Aorta (tissue), 5 donors: ENCODE results near the gene DENND4B. TPM values are rescaled to one million over a fixed set of nuclear protein-coding genes. Genes with fewer than 3 reads are reported as not detected.

ENCODE experiments used
- ATAC-seq: fragments of 200-7000 bp; cut with Tn5 transposase; one replicate; pipeline ENCODE4 v1.9.1; 2022; ENCODE audit warnings: moderate library complexity; ENCODE audit not compliant: low FRiP score
- DNase-seq, 2 donors: peaks; one replicate each; pipeline ENCODE4 v3.0.0-alpha.2; 2020
- H3K27ac ChIP-seq, 2 donors: one replicate each; pipeline ENCODE4 v1.5.1; 2013; ENCODE audit warnings: low read length in 2 of 2, mild to moderate bottlenecking in 2 of 2, moderate library complexity in 2 of 2, control low read depth in 1 of 2, inconsistent platforms in 1 of 2, low read depth in 1 of 2
- H3K27me3 ChIP-seq, 2 donors: one replicate each; pipeline ENCODE4 v1.6.1; 2013; ENCODE audit warnings: control low read depth in 1 of 2, low read length in 1 of 2, mild to moderate bottlenecking in 1 of 2, moderate library complexity in 1 of 2; ENCODE audit not compliant: insufficient read depth in 2 of 2, control insufficient read depth in 1 of 2
- H3K36me3 ChIP-seq, 2 donors: one replicate each; pipeline ENCODE4 v1.6.1; 2013; ENCODE audit warnings: control low read depth in 1 of 2, low read length in 1 of 2, mild to moderate bottlenecking in 1 of 2; ENCODE audit not compliant: insufficient read depth in 2 of 2, control insufficient read depth in 1 of 2
- H3K4me1 ChIP-seq, 2 donors: one replicate each; pipeline ENCODE4 v1.6.1; 2013; ENCODE audit warnings: low read length in 2 of 2, control low read depth in 1 of 2, mild to moderate bottlenecking in 1 of 2, moderate library complexity in 1 of 2; ENCODE audit not compliant: insufficient read depth in 2 of 2, control insufficient read depth in 1 of 2
- H3K4me3 ChIP-seq, 2 donors: one replicate each; pipeline ENCODE4 v1.5.1; 2013; ENCODE audit warnings: low read length in 2 of 2, control low read depth in 1 of 2, mild to moderate bottlenecking in 1 of 2
- H3K9me3 ChIP-seq: one replicate; pipeline ENCODE4 v1.6.1; 2013; ENCODE audit warnings: mild to moderate bottlenecking, low read length; ENCODE audit not compliant: control insufficient read depth
- WGBS, 2 donors: extraction: QIAGEN DNeasy Blood & Tissue Kit; methylation state at CpG; one replicate each; pipeline ENCODE4 v1.1.7; 2013; 5-methylcytosine and 5-hydroxymethylcytosine counted together
- intact Hi-C, 2 donors: fragments of 100-400 bp; cut with DNase I; formaldehyde crosslinking; loops; one replicate each; pipeline versions ENCODE4 v1.14.2 to v1.15.0; 2022
- polyA plus RNA-seq, 2 donors: library from polyadenylated mRNA; stranded (reverse); fragments of 200-250 nt; gene quantifications; one replicate each; pipeline ENCODE4 v1.2.3, GENCODE V29; 2013
- total RNA-seq, 2 donors: library from RNA; stranded (reverse); fragmentation: NEBNext Ultra II Directional; extraction: Animal tissue kit (Norgen Biotek cat#: 25700); gene quantifications; one replicate each; pipeline ENCODE4 v1.2.1, GENCODE V29; 2021
- donor health status: healthy with polysubstance abuse.
- donor health status: Bipolar disorder and iron deficiency.
- donor health status: DM: no; HTN: no; CAD: no.
- donor health status: DM: no; HTN: no; CAD: no.
- donor health status: DM: yes; HTN: yes; CAD: no.

DENND4B gene
- total and polyA plus RNA-seq, 4 donors = 6.6 to 94.7 (median 40.1) TPM

GRCh38 chr1:153957744-153958110 is 11.2 kb upstream of the DENND4B start:
- ATAC-seq (peak; percentile 4), DNase-seq (no peak)
- H3K4me3 ChIP-seq = peak overlapping the region; percentile 68 to 89
- intact Hi-C loops = no loop called here
- no peaks in the 10 kb centered on the region for H3K9me3 ChIP-seq
- 0% methylated on average over 13 of the region's 13 CpGs for WGBS, 2 donors
- H3K36me3 ChIP-seq = peaks cover 0 to 3% of the 10 kb centered on the region in 2 donors
- H3K27ac ChIP-seq = no peak overlapping the region
- H3K4me1 ChIP-seq = peaks cover 0 to 2% of the 10 kb centered on the region in 2 donors
- no peaks in the 10 kb centered on the region for H3K27me3 ChIP-seq

- Histone ChIP-seq H3K27me3 (no peaks in the 10 kb centered on the region), H3K9me3 (no peaks in the 10 kb centered on the region), H3K4me3 (peak overlapping the region; percentile 68 to 89), H3K4me1 (peaks cover 0 to 2% of the 10 kb centered on the region in 2 donors), H3K36me3 (peaks cover 0 to 3% of the 10 kb centered on the region in 2 donors), H3K27ac (no peak overlapping the region)
- WGBS, 2 donors = 18 to 22% methylated on average over 6 of the region's 6 CpGs
- intact Hi-C loops = no loop called here
- ATAC-seq = no peak
- DNase-seq = no peak
Measured at GRCh38 chr1:153956997-153957715, 10.6 kb upstream of the DENND4B start.

GRCh38 chr1:153954826-153955225 is 8.3 kb upstream of the DENND4B start:
- WGBS, 2 donors = 89 to 92% methylated on average over 10 of the region's 10 CpGs
- ATAC-seq (no peak), DNase-seq (no peak)
- Histone ChIP-seq H3K36me3 (peaks cover 0 to 9% of the 10 kb centered on the region in 2 donors), H3K27me3 (no peaks in the 10 kb centered on the region), H3K4me1 (no peaks in the 10 kb centered on the region), H3K9me3 (no peaks in the 10 kb centered on the region), H3K4me3 (no peak overlapping the region), H3K27ac (no peak overlapping the region)
- intact Hi-C loops = no loop called here

DNA sequence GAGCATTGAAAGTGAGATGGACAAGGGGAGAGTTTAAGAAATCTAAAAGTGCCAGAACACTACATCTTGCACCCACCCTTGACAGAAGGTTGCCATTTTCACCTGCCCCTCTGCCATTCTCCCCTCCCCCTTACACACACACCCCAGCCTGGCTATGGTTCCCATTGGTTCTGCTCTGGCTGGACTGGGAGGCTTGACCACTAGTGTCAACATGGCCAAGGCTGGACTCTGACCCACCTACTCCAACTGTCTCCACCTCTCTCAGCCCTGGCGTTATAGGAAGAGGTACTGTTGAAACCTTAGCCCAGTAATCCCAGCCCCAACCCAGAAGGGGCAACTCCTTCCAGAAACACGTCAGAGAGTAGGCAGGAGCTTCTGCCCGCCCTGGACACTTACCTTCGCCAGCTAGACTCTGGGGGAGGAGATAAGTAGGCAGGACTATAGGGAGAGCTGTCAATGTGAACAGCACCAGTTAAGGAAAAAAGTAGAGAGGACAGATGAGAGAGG is 7.4 kb upstream of the DENND4B start:
- H3K36me3 ChIP-seq = peaks cover 0 to 9% of the 10 kb centered on the region in 2 donors

DNA sequence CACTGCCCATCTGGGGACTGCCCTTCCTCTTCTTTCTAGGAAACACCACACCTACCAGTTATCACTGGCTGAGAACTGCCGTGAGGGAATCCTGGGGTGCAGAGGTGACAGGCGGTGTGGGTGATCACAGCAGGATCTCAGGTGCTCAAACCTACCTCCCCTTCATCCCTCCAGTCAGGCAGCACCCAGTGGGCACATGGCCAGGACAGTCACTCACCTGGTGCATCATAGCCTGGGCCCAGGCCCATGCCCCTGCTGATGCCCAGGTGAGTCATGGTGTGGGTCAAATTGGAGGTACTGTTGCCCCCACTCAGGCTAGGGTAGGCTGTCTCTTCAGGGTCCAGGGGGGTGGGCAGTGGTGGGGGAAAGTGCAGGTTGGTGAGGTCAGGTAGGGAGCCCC is 5.3 kb upstream of the DENND4B start:
- Histone ChIP-seq H3K9me3 (no peaks in the 10 kb centered on the region), H3K4me3 (no peak overlapping the region), H3K27ac (no peak overlapping the region), H3K27me3 (no peaks in the 10 kb centered on the region), H3K36me3 (peaks cover 7 to 10% of the 10 kb centered on the region in 2 donors), H3K4me1 (no peaks in the 10 kb centered on the region)
- intact Hi-C loops = no loop called here
- WGBS, 2 donors = 89 to 92% methylated on average over 2 of the region's 2 CpGs
- no peak for DNase-seq
- ATAC-seq = no peak

More for the DNA sequence above, 7.4 kb upstream of the DENND4B start:
- Histone ChIP-seq H3K27me3 (no peaks in the 10 kb centered on the region), H3K4me3 (no peak overlapping the region), H3K4me1 (no peaks in the 10 kb centered on the region), H3K9me3 (no peaks in the 10 kb centered on the region), H3K27ac (no peak overlapping the region)
- DNase-seq (no peak), ATAC-seq (no peak)
- intact Hi-C loops = no loop called here
- 69 to 74% methylated on average over 4 of the region's 4 CpGs for WGBS, 2 donors

DNA sequence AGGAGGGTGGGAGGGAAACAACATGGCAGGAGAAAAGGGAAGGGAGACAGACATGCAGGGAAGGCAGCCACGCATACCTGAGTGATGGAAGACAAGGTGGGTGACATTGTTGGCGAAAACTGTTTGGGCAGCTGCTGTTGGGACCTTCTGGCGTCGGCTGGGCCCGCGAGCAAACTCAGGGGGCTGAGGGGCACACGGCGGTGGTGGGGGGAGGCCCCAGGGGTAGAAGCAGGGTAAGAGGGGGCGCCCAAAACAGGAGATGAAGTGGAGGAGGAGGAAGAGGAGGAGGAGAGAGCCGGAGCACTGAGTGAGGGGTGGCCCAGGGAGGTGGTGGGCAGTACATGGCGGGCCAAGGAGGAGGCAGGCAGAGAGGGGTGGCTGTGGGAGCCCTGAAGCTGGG is 4.7 kb upstream of the DENND4B start:
- intact Hi-C loops = no loop called here
- no peak overlapping the region for H3K4me3 ChIP-seq
- no peaks in the 10 kb centered on the region for H3K9me3 ChIP-seq
- 91% methylated on average over 11 of the region's 11 CpGs for WGBS, 2 donors
- no peak overlapping the region for H3K27ac ChIP-seq
- no peaks in the 10 kb centered on the region for H3K27me3 ChIP-seq
- H3K4me1 ChIP-seq = no peaks in the 10 kb centered on the region
- ATAC-seq (no peak), DNase-seq (no peak)
- peaks cover 7 to 10% of the 10 kb centered on the region in 2 donors for H3K36me3 ChIP-seq

DNA sequence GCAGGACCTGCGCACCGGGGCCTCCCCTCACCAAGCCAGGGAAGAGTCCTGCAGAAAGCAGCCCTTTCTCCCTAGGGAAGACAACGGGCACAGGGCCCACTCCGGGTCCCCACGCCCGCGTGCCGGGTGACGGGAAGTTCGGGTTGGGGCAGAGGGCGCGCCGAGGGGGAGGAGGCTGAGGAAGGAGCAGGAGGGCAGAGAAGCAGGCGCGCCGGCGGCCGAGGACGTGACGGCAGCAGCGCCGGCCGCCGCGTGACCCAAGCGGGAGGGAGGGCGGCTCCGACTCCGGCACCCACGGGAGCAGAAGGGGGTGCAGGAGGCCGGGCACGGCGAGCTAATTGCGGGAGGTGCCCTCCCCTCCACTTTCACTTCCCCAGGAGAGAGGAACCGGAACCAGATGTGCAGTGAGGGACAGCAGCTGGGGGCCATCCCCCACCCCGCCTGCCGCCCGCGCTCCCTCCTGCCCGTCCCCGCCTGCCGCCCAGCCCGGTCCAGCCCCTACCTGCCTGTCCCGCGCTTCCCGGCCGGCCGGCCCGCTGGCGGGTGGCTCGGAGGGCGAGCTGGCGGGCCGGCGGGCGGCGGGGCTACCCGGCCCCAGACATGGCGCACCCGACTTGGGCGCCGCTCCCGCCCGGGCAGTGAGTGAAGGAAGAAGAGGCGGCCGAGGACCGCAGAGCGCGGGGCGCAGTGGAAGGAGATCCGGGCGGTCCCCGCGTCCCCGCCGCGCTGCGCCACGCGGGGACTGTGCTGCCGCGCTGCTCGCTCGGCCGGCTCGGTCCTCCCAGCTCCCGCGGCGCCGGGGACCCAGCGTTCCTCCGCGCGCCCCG is 510 bp downstream of the DENND4B start:
- H3K36me3 ChIP-seq = peaks cover 2 to 7% of the 10 kb centered on the region in 2 donors

DNA sequence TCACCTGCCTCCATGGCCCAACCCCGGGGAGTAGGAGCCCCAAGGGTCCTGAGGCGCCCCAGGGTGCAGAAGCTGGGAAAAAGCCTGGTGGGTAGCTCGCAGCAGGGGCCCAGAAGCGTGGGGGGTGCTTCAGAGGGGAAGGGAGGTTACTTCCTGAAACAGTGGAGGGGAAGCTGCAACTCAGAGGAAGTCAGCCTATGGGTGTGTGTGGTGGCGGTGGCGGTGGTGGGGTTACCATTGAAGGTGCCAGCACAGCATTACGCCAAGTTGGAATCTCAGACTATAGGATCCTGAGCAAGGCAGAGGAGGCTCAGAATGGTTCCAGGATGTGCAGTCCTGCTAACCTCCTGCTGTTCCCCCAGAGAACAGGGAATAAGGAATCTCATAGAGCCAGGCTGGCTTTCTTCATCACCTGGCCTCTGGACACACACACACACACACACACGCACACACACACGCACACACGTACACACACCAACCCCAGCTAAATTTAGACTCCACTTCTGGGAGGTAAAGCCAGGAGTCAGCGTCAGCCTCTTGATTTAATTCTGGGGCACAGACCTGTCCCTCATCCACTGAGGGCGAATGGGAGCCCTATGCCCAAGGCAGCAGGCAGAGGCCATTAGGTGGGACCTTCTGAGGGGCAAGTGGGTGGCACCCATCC is 1.3 kb downstream of the DENND4B start:
- WGBS, 2 donors = 37 to 41% methylated on average over 12 of the region's 12 CpGs
- DNase-seq = peak in 1 of 2 donors; percentile 83
- H3K4me1 ChIP-seq = no peaks in the 10 kb centered on the region
- peak; percentile 63 for ATAC-seq
- H3K27ac ChIP-seq = peak overlapping the region; percentile 17 to 76
- H3K27me3 ChIP-seq = no peaks in the 10 kb centered on the region
- no peaks in the 10 kb centered on the region for H3K9me3 ChIP-seq
- peak overlapping the region; percentile 93 to 97 for H3K4me3 ChIP-seq
- peaks cover 2 to 7% of the 10 kb centered on the region in 2 donors for H3K36me3 ChIP-seq
- intact Hi-C loops = loop anchor here (1.0 to 5.0 kb wide), 3 partner anchors 22 to 148 kb away; no protein-coding TSS in a partner anchor

More for the DNA sequence above, 510 bp downstream of the DENND4B start:
- peak; percentile 95 to 96 for DNase-seq
- intact Hi-C loops = loop anchor here (1.0 to 5.0 kb wide), 4 partner anchors 23 to 149 kb away; no protein-coding TSS in a partner anchor
- H3K4me1 ChIP-seq = no peaks in the 10 kb centered on the region
- H3K4me3 ChIP-seq = peak overlapping the region; percentile 93 to 97
- no peaks in the 10 kb centered on the region for H3K27me3 ChIP-seq
- ATAC-seq = peak; percentile 91
- no peaks in the 10 kb centered on the region for H3K9me3 ChIP-seq
- peak overlapping the region; percentile 47 to 76 for H3K27ac ChIP-seq
- WGBS, 2 donors = 0 to 1% methylated on average over 44 to 95 of the region's 95 CpGs
